ENCODE measurements around the gene PI4KA.
"Not testable (repeated sequence)": the region's sequence is repeated elsewhere in the genome, so short reads cannot be mapped to it uniquely, and the experiment has no call there.

GRCh38 chr22:20670457-20671261 is 188.0 kb downstream of the PI4KA start:
- TF ChIP-seq, protein P1, sequence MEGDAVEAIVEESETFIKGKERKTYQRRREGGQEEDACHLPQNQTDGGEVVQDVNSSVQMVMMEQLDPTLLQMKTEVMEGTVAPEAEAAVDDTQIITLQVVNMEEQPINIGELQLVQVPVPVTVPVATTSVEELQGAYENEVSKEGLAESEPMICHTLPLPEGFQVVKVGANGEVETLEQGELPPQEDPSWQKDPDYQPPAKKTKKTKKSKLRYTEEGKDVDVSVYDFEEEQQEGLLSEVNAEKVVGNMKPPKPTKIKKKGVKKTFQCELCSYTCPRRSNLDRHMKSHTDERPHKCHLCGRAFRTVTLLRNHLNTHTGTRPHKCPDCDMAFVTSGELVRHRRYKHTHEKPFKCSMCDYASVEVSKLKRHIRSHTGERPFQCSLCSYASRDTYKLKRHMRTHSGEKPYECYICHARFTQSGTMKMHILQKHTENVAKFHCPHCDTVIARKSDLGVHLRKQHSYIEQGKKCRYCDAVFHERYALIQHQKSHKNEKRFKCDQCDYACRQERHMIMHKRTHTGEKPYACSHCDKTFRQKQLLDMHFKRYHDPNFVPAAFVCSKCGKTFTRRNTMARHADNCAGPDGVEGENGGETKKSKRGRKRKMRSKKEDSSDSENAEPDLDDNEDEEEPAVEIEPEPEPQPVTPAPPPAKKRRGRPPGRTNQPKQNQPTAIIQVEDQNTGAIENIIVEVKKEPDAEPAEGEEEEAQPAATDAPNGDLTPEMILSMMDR (IDR thresholded peaks at IDR 0.05): not testable (repeated sequence)
- not testable (repeated sequence) for TF ChIP-seq POLR2AphosphoS5 (IDR thresholded peaks at IDR 0.05; ENCODE audit: low read depth, low read length); SIN3A (IDR thresholded peaks at IDR 0.05; ENCODE audit: borderline replicate concordance, insufficient read depth, low read depth, low read length); TCF7L2 (IDR thresholded peaks at IDR 0.05; ENCODE audit: low read depth, low read length)
- TF ChIP-seq, protein P2, sequence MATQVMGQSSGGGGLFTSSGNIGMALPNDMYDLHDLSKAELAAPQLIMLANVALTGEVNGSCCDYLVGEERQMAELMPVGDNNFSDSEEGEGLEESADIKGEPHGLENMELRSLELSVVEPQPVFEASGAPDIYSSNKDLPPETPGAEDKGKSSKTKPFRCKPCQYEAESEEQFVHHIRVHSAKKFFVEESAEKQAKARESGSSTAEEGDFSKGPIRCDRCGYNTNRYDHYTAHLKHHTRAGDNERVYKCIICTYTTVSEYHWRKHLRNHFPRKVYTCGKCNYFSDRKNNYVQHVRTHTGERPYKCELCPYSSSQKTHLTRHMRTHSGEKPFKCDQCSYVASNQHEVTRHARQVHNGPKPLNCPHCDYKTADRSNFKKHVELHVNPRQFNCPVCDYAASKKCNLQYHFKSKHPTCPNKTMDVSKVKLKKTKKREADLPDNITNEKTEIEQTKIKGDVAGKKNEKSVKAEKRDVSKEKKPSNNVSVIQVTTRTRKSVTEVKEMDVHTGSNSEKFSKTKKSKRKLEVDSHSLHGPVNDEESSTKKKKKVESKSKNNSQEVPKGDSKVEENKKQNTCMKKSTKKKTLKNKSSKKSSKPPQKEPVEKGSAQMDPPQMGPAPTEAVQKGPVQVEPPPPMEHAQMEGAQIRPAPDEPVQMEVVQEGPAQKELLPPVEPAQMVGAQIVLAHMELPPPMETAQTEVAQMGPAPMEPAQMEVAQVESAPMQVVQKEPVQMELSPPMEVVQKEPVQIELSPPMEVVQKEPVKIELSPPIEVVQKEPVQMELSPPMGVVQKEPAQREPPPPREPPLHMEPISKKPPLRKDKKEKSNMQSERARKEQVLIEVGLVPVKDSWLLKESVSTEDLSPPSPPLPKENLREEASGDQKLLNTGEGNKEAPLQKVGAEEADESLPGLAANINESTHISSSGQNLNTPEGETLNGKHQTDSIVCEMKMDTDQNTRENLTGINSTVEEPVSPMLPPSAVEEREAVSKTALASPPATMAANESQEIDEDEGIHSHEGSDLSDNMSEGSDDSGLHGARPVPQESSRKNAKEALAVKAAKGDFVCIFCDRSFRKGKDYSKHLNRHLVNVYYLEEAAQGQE (IDR thresholded peaks at IDR 0.05; ENCODE audit: insufficient read depth in 1 of 2, low read depth in 2 of 2, low read length in 1 of 2): not testable (repeated sequence)
